ENCODE results near the gene SFMBT1.

SFMBT1 gene

DNA sequence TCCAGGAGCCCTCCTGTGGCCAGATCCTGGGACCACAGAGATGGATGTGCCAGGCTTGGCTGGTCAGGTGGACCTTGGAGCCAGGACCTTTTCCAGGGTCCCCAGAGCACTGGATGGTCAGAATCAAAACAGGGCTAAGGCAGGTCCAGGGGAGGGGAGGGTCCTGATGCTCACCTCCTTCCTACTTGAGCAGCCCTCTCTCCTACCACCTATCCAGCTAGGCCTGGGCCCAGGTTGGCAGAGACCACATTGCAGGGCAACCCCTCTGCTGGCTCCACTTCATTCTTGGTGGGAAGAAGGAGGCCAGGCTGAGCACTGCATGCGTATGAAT lies 28.5 kb upstream of the SFMBT1 start:
- Histone ChIP-seq H3K27me3 (ENCODE audit: control insufficient read depth, low read length) (no peaks in the 10 kb centered on the region), H3K9me2 (replicated peaks; ENCODE audit: control insufficient read depth, low read length) (no peaks in the 10 kb centered on the region), H3K79me2 (ENCODE audit: control insufficient read depth, low read length) (no peaks in the 10 kb centered on the region), H3K4me2 (ENCODE audit: low read length) (no peak overlapping the region), H3K36me3 (ENCODE audit: control insufficient read depth, low read length) (no peaks in the 10 kb centered on the region), H3K27ac (ENCODE audit: low read depth, low read length) (no peak overlapping the region), H3K9me3 (ENCODE audit: control insufficient read depth, insufficient read depth, low read length) (no peaks in the 10 kb centered on the region), H3F3A (ENCODE audit: control insufficient read depth, insufficient read depth) (no peaks in the 10 kb centered on the region), H4K20me1 (ENCODE audit: control insufficient read depth, insufficient read depth, low read depth, low read length) (no peaks in the 10 kb centered on the region), H3K4me1 (ENCODE audit: control insufficient read depth, low read length) (peaks cover 18% of the 10 kb centered on the region), H3K4me3 (ENCODE audit: low read length) (no peak overlapping the region)
- no peak for TF ChIP-seq EZH2phosphoT487 (IDR thresholded peaks at IDR 0.05; ENCODE audit: borderline replicate concordance, low read length)
- TF ChIP-seq, protein P1, sequence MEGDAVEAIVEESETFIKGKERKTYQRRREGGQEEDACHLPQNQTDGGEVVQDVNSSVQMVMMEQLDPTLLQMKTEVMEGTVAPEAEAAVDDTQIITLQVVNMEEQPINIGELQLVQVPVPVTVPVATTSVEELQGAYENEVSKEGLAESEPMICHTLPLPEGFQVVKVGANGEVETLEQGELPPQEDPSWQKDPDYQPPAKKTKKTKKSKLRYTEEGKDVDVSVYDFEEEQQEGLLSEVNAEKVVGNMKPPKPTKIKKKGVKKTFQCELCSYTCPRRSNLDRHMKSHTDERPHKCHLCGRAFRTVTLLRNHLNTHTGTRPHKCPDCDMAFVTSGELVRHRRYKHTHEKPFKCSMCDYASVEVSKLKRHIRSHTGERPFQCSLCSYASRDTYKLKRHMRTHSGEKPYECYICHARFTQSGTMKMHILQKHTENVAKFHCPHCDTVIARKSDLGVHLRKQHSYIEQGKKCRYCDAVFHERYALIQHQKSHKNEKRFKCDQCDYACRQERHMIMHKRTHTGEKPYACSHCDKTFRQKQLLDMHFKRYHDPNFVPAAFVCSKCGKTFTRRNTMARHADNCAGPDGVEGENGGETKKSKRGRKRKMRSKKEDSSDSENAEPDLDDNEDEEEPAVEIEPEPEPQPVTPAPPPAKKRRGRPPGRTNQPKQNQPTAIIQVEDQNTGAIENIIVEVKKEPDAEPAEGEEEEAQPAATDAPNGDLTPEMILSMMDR (IDR thresholded peaks at IDR 0.05; ENCODE audit: low read depth, low read length, poor library complexity, severe bottlenecking): no peak

DNA sequence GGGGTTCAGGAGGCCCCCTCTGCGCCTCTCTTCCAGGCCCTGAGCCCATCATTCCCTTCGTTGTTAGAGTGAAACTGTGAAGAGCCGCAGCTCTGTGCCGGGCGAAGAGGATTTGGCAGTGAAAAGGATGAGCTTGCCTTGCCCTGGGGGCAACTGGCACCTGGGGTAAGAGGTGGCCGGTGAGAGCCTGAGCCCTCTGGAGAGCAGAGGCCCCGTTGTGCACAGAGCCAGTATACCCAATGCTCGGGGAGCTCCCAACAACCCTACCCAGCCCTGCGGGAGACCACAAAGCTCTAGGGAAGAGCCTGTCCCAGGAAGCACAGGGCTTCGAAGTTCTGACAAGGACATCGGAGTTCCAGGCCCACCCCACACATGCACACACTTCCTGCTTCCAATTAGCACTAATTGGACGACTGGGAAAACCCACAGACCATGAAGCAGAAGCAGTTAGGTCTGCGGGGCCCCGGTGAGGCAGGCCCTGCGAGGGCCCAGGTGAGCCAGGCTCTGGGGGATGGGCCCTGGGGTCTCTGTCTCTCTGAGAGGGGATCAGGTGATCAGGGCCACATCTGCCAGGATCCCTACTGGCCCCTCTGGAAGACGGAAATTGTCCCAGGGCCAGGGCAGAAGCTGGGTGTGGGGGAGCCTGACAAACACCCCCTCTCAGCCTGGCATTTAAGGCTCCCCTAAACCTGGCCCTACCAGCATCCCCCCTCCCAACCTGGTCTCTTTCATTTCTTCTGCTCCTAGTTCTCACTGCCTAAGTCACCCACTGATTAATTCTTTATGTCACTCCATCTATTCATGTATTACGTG lies 27.9 kb upstream of the SFMBT1 start:
- Histone ChIP-seq H3K27ac (ENCODE audit: low read depth, low read length) (no peak overlapping the region), H3K9me3 (ENCODE audit: control insufficient read depth, insufficient read depth, low read length) (no peaks in the 10 kb centered on the region), H3F3A (ENCODE audit: control insufficient read depth, insufficient read depth) (no peaks in the 10 kb centered on the region), H3K4me2 (ENCODE audit: low read length) (peak overlapping the region; percentile 87), H3K27me3 (ENCODE audit: control insufficient read depth, low read length) (no peaks in the 10 kb centered on the region), H3K79me2 (ENCODE audit: control insufficient read depth, low read length) (no peaks in the 10 kb centered on the region), H3K9me2 (replicated peaks; ENCODE audit: control insufficient read depth, low read length) (no peaks in the 10 kb centered on the region), H3K4me3 (ENCODE audit: low read length) (peak overlapping the region; percentile 79), H4K20me1 (ENCODE audit: control insufficient read depth, insufficient read depth, low read depth, low read length) (no peaks in the 10 kb centered on the region), H3K4me1 (ENCODE audit: control insufficient read depth, low read length) (peaks cover 18% of the 10 kb centered on the region), H3K36me3 (ENCODE audit: control insufficient read depth, low read length) (no peaks in the 10 kb centered on the region)
- TF ChIP-seq EZH2phosphoT487 (IDR thresholded peaks at IDR 0.05; ENCODE audit: borderline replicate concordance, low read length): no peak
- TF ChIP-seq, protein P1 (IDR thresholded peaks at IDR 0.05; ENCODE audit: low read depth, low read length, poor library complexity, severe bottlenecking): no peak

DNA sequence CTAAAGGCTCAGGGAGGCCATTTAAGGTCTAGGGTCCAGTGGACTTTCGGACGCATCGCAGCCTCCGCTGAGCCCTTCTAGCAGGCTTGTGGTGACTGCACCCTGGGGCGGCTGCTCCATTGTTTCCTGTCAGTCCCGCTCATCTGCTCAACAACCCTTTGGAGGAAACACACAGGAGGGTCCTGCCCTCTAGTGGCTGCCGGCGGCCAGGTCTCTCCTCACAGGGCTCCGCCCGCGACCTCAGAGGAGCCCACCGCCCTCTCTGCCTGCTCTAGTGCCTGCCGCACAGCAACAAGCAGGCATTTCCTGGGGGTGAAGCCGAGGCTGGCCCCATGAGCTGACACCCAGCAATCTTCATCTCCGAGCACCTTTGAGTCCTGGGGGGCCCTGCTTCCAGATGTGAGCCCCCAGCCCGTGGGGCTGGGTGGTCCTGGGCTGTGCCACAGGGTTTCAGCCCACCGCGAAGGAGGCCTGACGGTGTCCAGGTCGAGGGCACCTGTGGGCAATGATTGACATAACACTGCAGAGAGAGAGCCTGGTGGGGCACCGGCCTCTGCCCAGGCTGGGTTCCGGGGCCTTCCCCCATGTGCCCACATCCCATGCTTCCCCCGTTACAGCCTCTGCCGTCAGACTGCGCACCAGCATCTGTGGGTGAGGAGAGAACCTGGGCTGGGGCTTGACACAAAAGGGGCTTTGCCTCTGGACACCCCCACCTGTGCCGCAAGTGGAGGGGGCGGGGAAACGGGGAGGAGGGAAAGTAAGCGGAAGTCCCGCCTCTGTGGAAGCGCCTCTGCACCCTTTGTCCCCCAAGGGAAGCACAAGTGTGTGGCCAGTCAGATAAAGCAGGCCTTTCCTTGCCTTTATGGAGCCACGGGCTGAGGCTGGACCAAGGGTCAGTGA lies 27.0 kb upstream of the SFMBT1 start:
- no peaks in the 10 kb centered on the region for H3K27me3 ChIP-seq (ENCODE audit: control insufficient read depth, low read length)
- TF ChIP-seq, protein P1 (IDR thresholded peaks at IDR 0.05; ENCODE audit: low read depth, low read length, poor library complexity, severe bottlenecking): peak; percentile 99
- no peak for TF ChIP-seq EZH2phosphoT487 (IDR thresholded peaks at IDR 0.05; ENCODE audit: borderline replicate concordance, low read length)
- H3K4me1 ChIP-seq (ENCODE audit: control insufficient read depth, low read length): peaks cover 18% of the 10 kb centered on the region
- no peaks in the 10 kb centered on the region for H3K9me3 ChIP-seq (ENCODE audit: control insufficient read depth, insufficient read depth, low read length)
- no peaks in the 10 kb centered on the region for H3K36me3 ChIP-seq (ENCODE audit: control insufficient read depth, low read length)
- H3K4me3 ChIP-seq (ENCODE audit: low read length): peak overlapping the region; percentile 79
- no peaks in the 10 kb centered on the region for H3K9me2 ChIP-seq (replicated peaks; ENCODE audit: control insufficient read depth, low read length)
- no peaks in the 10 kb centered on the region for H4K20me1 ChIP-seq (ENCODE audit: control insufficient read depth, insufficient read depth, low read depth, low read length)
- H3K4me2 ChIP-seq (ENCODE audit: low read length): peak overlapping the region; percentile 87
- H3K27ac ChIP-seq (ENCODE audit: low read depth, low read length): peak overlapping the region; percentile 9; the same call in 1 of the 2 replicates
- H3K79me2 ChIP-seq (ENCODE audit: control insufficient read depth, low read length): no peaks in the 10 kb centered on the region
- no peaks in the 10 kb centered on the region for H3F3A ChIP-seq (ENCODE audit: control insufficient read depth, insufficient read depth)
